PC-9 (cell line): ENCODE measurements around the gene SLC26A5. TPM values are rescaled to one million over a fixed set of nuclear protein-coding genes. Genes with fewer than 3 reads are reported as not detected.

ENCODE experiments used
- BruUV-seq: library from RNA; stranded (reverse); fragments of 400-500 nt; replicated peaks from 2 replicates; lab custom pipeline; 2021; lab: Mats Ljungman, UMichigan
- CTCF ChIA-PET: fragments of 300-600 bp; sonication (Branson Sonifier 250); formaldehyde crosslinking; loops from one replicate; lab custom pipeline; 2022; ENCODE audit warnings: antibody characterized with exemption; lab: Charles Lee
- POLR2A ChIA-PET: fragments of 300-600 bp; sonication (Branson Sonifier 250); formaldehyde crosslinking; loops from one replicate; lab custom pipeline; 2022; ENCODE audit warnings: antibody characterized with exemption; ENCODE audit not compliant: unreplicated experiment; lab: Charles Lee
- DNase-seq, 2 experiments: peaks; one replicate each; pipeline versions ENCODE4 v3.0.0 to v3.0.0-alpha.2; 2015 to 2022; ENCODE audit warnings: mixed read lengths in 1 of 2
- H2AFZ ChIP-seq: fragments of 200-600 bp; sonication (generic); 2 replicates; pipeline ENCODE4 v1.8.1; 2017; ENCODE audit warnings: antibody characterized with exemption
- H3F3A ChIP-seq: fragments of 200-600 bp; sonication (generic); 2 replicates; pipeline ENCODE4 v1.8.1; 2017; ENCODE audit warnings: antibody characterized with exemption, mild to moderate bottlenecking, low read depth; ENCODE audit not compliant: insufficient read depth
- H3K27ac ChIP-seq: fragments of 200-600 bp; sonication (generic); 2 replicates; pipeline ENCODE4 v1.6.1; 2016; ENCODE audit warnings: mixed run types
- H3K27me3 ChIP-seq: fragments of 200-600 bp; sonication (generic); 2 replicates; pipeline ENCODE4 v1.6.1; 2016; ENCODE audit warnings: low read depth, mixed run types; ENCODE audit not compliant: insufficient read depth
- H3K36me3 ChIP-seq: fragments of 200-600 bp; sonication (generic); 2 replicates; pipeline ENCODE4 v1.6.1; 2016; ENCODE audit warnings: low read depth, mixed run types
- H3K4me1 ChIP-seq: fragments of 200-600 bp; sonication (generic); replicated peaks from 2 replicates; pipeline ENCODE4 v1.6.1; 2016; ENCODE audit warnings: mixed run types; ENCODE audit not compliant: insufficient read depth
- H3K4me2 ChIP-seq: fragments of 200-600 bp; sonication (generic); 2 replicates; pipeline ENCODE4 v1.6.1; 2017; ENCODE audit warnings: mixed run types
- H3K4me3 ChIP-seq: fragments of 200-600 bp; sonication (generic); 2 replicates; pipeline ENCODE4 v1.6.1; 2016; ENCODE audit warnings: mixed run types
- H3K79me2 ChIP-seq: fragments of 200-600 bp; sonication (generic); 2 replicates; pipeline ENCODE4 v1.6.1; 2017; ENCODE audit warnings: low read depth, mixed run types
- H3K9me2 ChIP-seq: fragments of 200-600 bp; sonication (generic); 2 replicates; pipeline ENCODE4 v1.8.1; 2017; ENCODE audit warnings: mild to moderate bottlenecking; ENCODE audit not compliant: insufficient read depth
- H3K9me3 ChIP-seq: fragments of 200-600 bp; sonication (generic); 2 replicates; pipeline ENCODE4 v1.8.1; 2016; ENCODE audit warnings: low read depth; ENCODE audit not compliant: insufficient read depth
- H4K20me1 ChIP-seq: fragments of 200-600 bp; sonication (generic); 2 replicates; pipeline ENCODE4 v1.8.1; 2017; ENCODE audit not compliant: insufficient read depth
- CTCF ChIP-seq: fragments of 200-600 bp; sonication (generic); conservative IDR thresholded peaks from 2 replicates; pipeline ENCODE4 v1.6.1; 2017; ENCODE audit warnings: mixed run types, antibody characterized with exemption, mild to moderate bottlenecking, moderate library complexity
- EZH2 ChIP-seq: fragments of 200-600 bp; sonication (generic); IDR thresholded peaks from 2 replicates; pipeline ENCODE4 v1.8.0; 2017; ENCODE audit warnings: antibody characterized with exemption, low read depth
- intact Hi-C: fragments of 100-400 bp; cut with micrococcal nuclease; formaldehyde crosslinking; loops from one replicate; pipeline ENCODE4 v1.10.0; 2022; ENCODE audit not compliant: unreplicated experiment
- total RNA-seq: library from RNA; stranded (reverse); gene quantifications from 2 replicates; pipeline ENCODE4 v1.2.3, GENCODE V29; 2021

Gene SLC26A5
- total RNA-seq, 1 experiment from 2014 or later: not detected

DNA sequence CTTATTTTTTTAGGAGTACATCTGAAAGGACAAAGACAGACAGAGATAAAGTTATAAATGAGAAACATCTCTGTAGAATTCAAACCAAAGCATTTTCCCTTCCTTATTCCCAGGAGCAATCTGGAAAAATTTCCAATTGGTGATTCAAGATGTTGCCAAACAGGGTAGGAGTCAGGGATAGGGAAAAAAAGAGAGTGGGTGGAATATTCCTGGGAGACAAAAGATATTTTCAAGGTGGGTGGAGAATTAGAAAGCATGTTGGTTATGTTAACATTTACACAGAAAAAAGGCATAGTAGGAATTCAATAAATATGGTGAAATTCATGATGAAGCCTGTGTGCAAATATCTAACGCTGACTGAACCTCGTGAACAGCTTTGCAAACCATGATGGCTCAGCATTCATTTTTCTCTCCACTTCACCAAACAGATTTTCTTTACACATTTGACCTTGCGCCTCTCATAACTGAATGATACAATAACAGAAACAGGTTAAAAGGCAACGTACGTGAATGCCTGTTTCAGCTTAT, 25.1 kb downstream of the SLC26A5 start:
- intact Hi-C loops: no loop called here
- ChIA-PET CTCF (no interaction called here), POLR2A (no interaction called here)
- Histone ChIP-seq H3K36me3 (no peaks in the 10 kb centered on the region), H3K27me3 (no peaks in the 10 kb centered on the region), H3K9me3 (no peaks in the 10 kb centered on the region), H3K27ac (no peak overlapping the region), H3K9me2 (no peaks in the 10 kb centered on the region), H3F3A (no peaks in the 10 kb centered on the region), H3K4me2 (no peak overlapping the region), H3K4me1 (no peaks in the 10 kb centered on the region), H2AFZ (no peak overlapping the region), H4K20me1 (no peaks in the 10 kb centered on the region), H3K4me3 (no peak overlapping the region), H3K79me2 (no peaks in the 10 kb centered on the region)
- DNase-seq: no peak
- no TSS peak for BruUV-seq
- TF ChIP-seq EZH2 (no peak), CTCF (no peak)

GRCh38 chr7:103418241-103418640, 27.8 kb downstream of the SLC26A5 start:
- POLR2A ChIA-PET: no interaction called here
- intact Hi-C loops: no loop called here

DNA sequence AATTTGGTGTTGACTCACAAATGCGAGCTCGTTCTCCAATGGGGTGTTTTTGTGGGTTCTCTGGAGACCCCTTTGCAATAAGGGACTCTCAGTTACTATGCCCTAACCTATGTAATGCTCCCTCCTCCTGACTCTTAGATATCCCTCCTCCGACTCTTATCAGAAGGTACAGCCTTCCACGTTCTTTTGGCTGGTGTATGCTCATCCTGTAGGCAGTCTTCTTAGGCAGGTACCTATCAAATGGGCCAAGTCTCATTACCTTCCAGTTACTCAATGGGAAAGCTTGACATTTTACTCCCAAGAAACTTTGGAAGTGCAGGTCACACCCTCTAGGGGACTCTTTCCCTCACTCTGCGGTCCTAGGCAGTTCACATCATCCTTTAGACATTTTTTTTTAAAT, 32.6 kb downstream of the SLC26A5 start:
- CTCF ChIA-PET: interaction anchor here (0.6 kb wide), 1 partner anchor 655 kb away, joined by 4 read pairs; no protein-coding TSS in a partner anchor

More at GRCh38 chr7:103418241-103418640, 27.8 kb downstream of the SLC26A5 start:
- Histone ChIP-seq H3K27ac (no peak overlapping the region), H3K4me3 (no peak overlapping the region), H4K20me1 (no peaks in the 10 kb centered on the region), H3K9me2 (no peaks in the 10 kb centered on the region), H3K79me2 (no peaks in the 10 kb centered on the region), H3K36me3 (no peaks in the 10 kb centered on the region), H3K4me2 (no peak overlapping the region), H3F3A (no peaks in the 10 kb centered on the region), H3K4me1 (no peaks in the 10 kb centered on the region), H2AFZ (no peak overlapping the region), H3K9me3 (no peaks in the 10 kb centered on the region), H3K27me3 (no peaks in the 10 kb centered on the region)
- BruUV-seq: no TSS peak
- DNase-seq: no peak
- CTCF ChIA-PET: no interaction called here
- TF ChIP-seq EZH2: no peak
- no peak for TF ChIP-seq CTCF

More for the DNA sequence above, 32.6 kb downstream of the SLC26A5 start:
- Histone ChIP-seq H3K4me2 (no peak overlapping the region), H3K27me3 (no peaks in the 10 kb centered on the region), H3K4me1 (no peaks in the 10 kb centered on the region), H3K36me3 (no peaks in the 10 kb centered on the region), H4K20me1 (no peaks in the 10 kb centered on the region), H3K79me2 (no peaks in the 10 kb centered on the region), H3K9me3 (no peaks in the 10 kb centered on the region), H3K4me3 (no peak overlapping the region), H2AFZ (no peak overlapping the region), H3K9me2 (no peaks in the 10 kb centered on the region), H3K27ac (no peak overlapping the region), H3F3A (no peaks in the 10 kb centered on the region)
- intact Hi-C loops: no loop called here
- TF ChIP-seq CTCF (no peak), EZH2 (no peak)
- BruUV-seq: no TSS peak
- no peak for DNase-seq
- POLR2A ChIA-PET: no interaction called here
